Measurements from ENCODE around the gene MIGA1.
A peak's percentile ranks its signal among the peaks of the same experiment; 100 is the strongest.
"Not testable (repeated sequence)": the region's sequence is repeated elsewhere in the genome, so short reads cannot be mapped to it uniquely, and the experiment has no call there.

MIGA1 gene

DNA sequence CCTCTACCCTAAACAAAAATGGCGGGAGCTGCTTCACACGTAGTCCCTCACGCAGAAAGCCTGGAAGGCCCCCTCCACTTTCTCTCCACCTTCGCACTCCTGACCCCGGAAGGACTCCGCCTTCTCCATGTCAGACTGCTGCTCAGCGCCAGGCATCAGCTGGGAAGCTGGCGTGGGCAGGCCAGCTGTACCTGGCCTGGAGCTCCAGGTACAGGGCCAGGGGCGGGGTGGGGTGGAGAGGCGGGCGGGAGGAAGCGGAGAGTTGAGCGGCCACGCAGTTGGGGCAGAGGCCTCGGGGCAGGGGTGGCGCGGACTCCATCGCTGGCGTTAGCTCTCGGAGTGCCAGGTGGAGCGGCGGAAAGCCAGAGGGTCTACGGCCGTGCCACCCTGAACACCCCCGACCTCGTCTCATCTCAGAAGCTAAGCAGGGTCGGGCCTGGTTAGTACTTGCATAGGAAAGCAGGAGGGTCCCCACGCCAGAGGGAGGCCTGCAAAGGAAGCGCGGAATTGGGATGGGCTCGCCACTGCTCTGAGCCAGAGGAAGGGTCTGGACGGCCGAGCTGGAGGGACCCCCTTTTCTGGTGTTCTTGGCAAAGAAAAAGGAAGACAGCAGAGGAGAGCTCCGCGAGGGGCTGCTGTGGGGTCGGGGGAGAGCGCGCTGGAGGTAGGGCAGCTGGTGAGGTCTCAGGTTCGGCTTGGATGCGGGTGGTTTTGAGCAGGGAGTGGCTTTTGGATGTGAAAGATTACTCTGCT is at the start of gene MIGA1:
MIGA1 (plus strand) TSS at position 121 of the 753 bp plus-strand sequence. CDS start 3,604 bp downstream, outside the sequence.
- DNase-seq, result peak; percentile 86 to 91 (median 88)

DNA sequence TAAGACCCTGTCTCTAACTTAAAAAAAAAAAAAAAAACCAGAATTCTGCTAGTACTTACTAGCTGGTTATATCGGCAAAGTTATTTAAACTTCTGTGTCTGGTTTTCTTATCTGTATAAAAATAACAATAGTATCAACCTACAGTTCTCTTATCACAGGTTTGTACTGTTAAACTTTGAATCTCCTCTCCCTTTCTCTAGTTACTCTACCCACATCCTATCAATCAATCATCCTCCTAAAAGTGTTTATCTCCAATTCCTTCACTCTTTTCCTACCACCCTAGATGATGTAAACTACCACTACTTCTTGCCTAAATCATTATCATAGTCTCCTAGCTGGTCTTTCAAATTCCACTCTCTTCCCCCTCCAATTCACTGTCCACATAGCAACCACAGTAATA is 47.4 kb upstream of the MIGA1 start:
- DNase-seq, result peak in 1 of 3 donors; percentile 8

DNA sequence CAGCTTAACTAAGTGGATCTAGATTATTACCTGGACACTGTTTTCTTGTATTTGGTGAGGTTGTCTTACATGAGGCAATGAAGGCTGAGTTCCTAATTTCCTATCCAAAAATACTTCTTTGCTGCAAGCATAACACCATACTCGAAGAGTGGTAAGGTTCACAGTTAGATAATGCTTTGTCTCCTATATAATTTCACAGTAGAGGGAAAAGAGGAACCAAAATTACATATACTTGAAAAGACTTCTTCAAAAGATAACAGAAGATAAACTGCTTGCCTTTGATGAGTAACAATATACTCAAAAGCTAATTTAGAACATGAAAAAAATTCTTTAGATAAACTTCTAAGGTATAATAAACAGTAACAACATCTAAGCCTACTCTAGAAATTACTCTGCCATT is 40.2 kb upstream of the MIGA1 start:
- DNase-seq, result peak in 2 of 3 donors; percentile 4 to 18

GRCh38 chr1:77741316-77741715 is 38.1 kb upstream of the MIGA1 start:
- peak in 2 of 3 donors; percentile 1 to 12 for DNase-seq

DNA sequence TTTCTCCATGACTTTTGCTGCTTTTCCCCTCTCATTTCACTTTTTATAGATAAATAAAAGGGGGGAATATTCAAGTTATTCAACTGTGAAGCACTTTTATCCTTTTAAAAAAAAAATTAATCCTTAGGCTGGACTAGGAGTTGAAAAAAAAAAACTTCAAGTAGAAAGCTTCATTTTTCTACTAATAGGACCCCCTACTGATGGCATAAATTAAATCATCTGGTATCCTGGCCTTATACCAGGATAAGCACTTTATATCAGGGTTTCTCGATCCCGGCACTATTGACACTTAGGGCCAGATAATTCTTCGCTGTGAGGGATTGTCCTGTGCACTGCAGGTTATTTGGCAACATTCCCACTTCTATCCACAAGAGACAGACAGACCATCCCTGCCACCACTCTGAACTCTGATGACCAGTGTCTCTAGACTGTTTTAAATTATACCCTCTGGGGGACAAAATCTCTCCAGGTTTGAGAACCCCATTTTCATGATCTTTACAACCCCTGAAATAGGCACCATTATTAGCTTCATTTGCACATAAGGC is 37.4 kb upstream of the MIGA1 start:
- DNase-seq, result no peak

- DNase-seq, result no peak
Measured at GRCh38 chr1:77744576-77744975, 34.9 kb upstream of the MIGA1 start.

GRCh38 chr1:77749489-77749888 is 30.0 kb upstream of the MIGA1 start:
- peak in 1 of 3 donors; percentile 5 for DNase-seq

DNA sequence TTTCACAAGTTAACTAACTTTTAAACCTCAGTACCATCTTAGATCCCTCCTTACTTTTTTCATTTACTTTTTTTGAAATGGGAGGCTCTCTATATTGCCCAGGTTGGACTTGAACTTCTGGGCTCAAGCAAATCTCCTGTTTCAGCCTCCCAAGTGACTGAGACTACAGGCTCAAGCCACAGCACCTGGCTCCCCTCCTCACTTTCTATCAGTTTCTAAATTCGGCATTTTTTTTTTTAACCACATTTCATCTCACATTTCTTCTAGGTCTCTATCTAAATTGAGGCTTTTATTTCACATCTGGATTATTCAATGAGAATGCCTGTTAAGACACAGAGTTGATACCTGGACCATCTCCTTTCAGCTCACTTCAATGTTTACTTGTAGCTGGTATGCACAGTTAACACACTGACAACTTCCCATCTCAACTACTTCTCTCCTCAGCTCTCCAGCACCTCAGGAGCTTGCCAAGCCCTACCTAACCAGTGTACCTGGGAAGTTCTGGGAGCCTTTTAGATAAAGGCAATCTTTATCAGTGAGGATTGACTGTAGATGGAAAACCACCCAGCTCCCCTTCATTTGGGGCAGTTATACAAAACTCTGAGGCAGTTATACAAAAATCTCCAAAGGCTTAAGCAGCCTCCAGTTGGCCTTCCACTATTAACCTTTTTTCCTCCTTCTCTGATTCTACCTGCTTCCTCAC is 23.2 kb upstream of the MIGA1 start:
- DNase-seq, result no peak

DNA sequence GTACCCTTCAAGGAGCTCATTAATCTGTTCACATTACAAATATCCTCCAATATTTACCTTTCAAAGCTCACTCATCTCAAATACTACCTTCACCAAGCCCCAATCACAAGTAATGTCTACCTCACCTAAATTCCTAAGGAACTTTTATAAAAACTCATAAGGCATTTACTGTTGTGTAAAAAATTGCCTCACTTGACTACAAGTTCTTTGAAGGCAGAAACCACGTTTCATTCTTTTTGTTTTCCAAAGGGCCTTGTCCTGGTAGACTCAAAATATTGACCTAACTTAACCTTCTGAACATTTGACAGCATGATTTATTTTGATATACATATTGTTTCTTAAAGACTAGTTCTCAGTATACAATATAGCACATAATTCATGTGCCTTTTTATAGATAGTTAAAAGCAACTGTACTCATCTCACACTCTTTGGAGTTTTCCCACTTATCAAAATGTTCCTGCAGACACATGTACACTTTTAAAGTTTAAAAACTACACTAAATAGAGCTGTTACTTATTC is 22.3 kb upstream of the MIGA1 start:
- DNase-seq, result no peak

DNA sequence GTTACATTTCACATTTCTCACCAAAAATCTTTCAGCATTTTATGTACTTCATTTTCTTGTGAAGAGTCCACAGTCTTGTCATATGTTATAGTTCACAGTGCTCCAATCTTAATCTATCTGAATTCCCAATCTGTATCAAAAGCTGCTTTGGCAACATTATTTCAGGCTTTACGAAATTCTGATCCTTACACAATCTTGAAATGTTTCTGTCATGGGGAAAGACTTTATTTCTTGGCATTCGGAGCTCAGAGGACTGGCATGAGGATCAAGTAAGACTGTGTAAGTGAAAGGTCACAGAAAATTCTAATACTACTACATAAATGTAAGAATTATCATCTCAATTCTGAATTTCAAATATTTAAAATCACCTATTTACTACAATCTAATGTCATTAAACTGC is 21.8 kb upstream of the MIGA1 start:
- peak; percentile 65 to 80 (median 79) for DNase-seq

- peak; percentile 89 to 94 (median 91) for DNase-seq
Measured at GRCh38 chr1:77759071-77760028, 20.1 kb upstream of the MIGA1 start, which contains the start of gene USP33. Gene USP33, minus strand, starts transcription at chr1:77759852. Its CDS starts 18,155 bp downstream, at chr1:77741697.

GRCh38 chr1:77762072-77762476 is 17.4 kb upstream of the MIGA1 start:
- peak; percentile 74 to 88 (median 88) for DNase-seq

GRCh38 chr1:77768006-77768405 is 11.4 kb upstream of the MIGA1 start:
- peak in 1 of 3 donors; percentile 54 for DNase-seq

DNA sequence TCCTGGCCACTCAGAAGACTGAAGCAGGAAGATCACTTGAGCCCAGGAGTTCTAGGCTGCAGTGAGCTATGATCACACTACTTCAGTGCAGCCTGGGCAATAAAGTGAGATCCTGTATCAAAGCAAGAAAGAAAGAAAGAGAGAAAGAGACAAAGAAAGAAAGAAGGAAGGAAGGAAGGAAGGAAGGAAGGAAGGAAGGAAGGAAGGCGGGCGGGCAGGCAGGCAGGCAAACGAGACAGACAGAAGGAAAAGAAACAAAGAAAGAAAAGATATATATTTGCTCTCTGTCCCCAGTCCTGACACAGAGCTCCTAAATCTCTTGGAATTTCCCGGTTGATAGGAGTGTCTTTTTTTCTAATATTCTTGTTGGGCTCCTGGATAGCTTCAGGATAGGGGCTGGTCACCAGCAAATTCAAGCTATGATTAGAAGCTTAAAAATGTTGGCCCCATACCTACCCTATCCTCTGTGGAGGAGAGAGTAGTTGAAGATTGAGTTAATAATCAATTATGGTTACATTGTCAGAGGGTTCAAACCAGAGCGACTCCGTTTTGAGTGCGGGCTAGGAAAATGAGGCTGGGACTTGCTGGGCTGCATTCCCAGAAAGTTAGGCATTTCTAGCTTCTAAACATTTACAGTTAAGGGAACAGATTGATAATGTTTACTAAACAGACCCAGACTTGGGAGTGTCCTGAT is 3.3 kb upstream of the MIGA1 start:
- DNase-seq, result no peak

GRCh38 chr1:77781683-77782082 is 2.2 kb downstream of the MIGA1 start:
- DNase-seq, result no peak

- DNase-seq, result no peak
Measured at GRCh38 chr1:77783141-77783540, 3.7 kb downstream of the MIGA1 start.

- DNase-seq, result not testable (repeated sequence)
Measured at GRCh38 chr1:77786093-77786741, 6.8 kb downstream of the MIGA1 start.

DNA sequence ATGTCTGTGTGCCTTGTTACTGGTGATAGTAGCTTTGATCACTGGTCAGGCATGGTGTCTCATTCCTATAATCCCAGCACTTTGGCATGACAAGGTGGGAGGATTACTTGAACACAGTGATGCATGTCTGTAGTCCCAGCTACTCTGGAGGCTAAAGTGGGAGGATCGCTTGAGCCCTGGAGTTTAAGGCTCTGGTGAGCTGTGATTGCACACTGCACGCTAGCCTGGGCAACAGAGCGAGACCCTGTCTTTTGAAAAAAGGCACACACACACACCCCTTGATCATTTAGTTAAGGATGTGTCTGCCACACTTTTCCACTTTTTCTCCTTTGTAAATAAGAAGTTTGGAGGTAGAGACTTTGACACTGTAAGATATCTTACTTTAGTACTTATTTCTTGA is 15.1 kb downstream of the MIGA1 start:
- no peak for DNase-seq

DNA sequence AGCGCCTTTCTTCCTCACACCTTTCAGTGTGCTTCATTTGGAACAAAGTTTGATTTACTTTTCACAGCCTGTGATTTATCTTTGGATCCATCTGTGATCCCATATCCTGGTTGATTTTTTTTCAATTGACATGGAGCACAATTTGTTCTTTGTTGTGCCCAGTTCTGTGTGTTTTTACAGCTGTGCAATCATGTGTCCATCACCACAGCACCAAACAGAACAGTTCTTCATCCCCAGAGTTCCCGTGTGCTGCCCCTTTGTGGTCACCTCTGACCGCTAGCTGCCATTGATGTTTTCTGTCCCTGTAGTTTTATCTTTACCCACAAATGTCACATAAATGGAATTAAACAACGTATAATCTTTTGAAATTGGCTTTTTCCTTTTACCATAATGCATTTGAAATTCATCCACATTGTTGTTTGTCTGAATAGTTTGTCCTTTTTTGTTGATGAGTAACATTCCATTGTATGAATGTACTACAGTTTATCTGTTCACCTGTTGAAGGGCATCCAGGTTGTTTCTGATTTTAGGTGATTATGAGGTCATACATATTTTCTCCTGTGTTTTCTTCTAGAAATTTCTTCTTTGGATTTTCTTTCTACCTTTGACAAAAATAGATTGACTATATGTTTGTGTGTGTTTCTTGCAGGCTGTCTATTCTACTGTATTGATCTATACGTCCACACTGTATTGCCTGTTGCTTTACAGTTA is 17.4 kb downstream of the MIGA1 start:
- no peak for DNase-seq

GRCh38 chr1:77797991-77798390 is 18.5 kb downstream of the MIGA1 start:
- no peak for DNase-seq

Measured in suppressor macrophage treated with lipopolysaccharide for 1 hour (primary cell).